ENCODE data around the gene APOL3.
A peak's percentile ranks its signal among the peaks of the same experiment; 100 is the strongest.

The APOL3 gene

GRCh38 chr22:36184433-36185025 is 24.0 kb upstream of the APOL3 start:
- H2AFZ ChIP-seq, result no peak overlapping the region
- no peak overlapping the region for H3K4me3 ChIP-seq (ENCODE audit: low read depth, low read length)
- no peak for TF ChIP-seq CTCF (IDR thresholded peaks at IDR 0.05)
- no peaks in the 10 kb centered on the region for H3K79me2 ChIP-seq
- no peak overlapping the region for H3K4me2 ChIP-seq (ENCODE audit: low read length)
- H3K27me3 ChIP-seq (ENCODE audit: control insufficient read depth, insufficient read depth, low read length), result no peaks in the 10 kb centered on the region
- H3K4me1 ChIP-seq, result peaks cover 5% of the 10 kb centered on the region
- H3K27ac ChIP-seq, result no peak overlapping the region
- no peaks in the 10 kb centered on the region for H3K9me3 ChIP-seq (ENCODE audit: control insufficient read depth, low read length)
- no peak overlapping the region for H3K9ac ChIP-seq
- no peaks in the 10 kb centered on the region for H3K36me3 ChIP-seq (ENCODE audit: control insufficient read depth, insufficient read depth, low read length)

- TF ChIP-seq CTCF (IDR thresholded peaks at IDR 0.05), result no peak
- Histone ChIP-seq H2AFZ (no peak overlapping the region), H3K79me2 (no peaks in the 10 kb centered on the region), H3K36me3 (ENCODE audit: control insufficient read depth, insufficient read depth, low read length) (no peaks in the 10 kb centered on the region), H3K27ac (no peak overlapping the region), H3K4me1 (peaks cover 5% of the 10 kb centered on the region), H3K27me3 (ENCODE audit: control insufficient read depth, insufficient read depth, low read length) (no peaks in the 10 kb centered on the region), H3K9me3 (ENCODE audit: control insufficient read depth, low read length) (no peaks in the 10 kb centered on the region), H3K4me3 (ENCODE audit: low read depth, low read length) (no peak overlapping the region), H3K4me2 (ENCODE audit: low read length) (no peak overlapping the region), H3K9ac (no peak overlapping the region)
These were observed 22.9 kb upstream of the APOL3 start for GRCh38 chr22:36183446-36183845.

- Histone ChIP-seq H3K36me3 (ENCODE audit: control insufficient read depth, insufficient read depth, low read length) (no peaks in the 10 kb centered on the region), H3K79me2 (no peaks in the 10 kb centered on the region), H2AFZ (no peak overlapping the region), H3K4me2 (ENCODE audit: low read length) (no peak overlapping the region), H3K9ac (no peak overlapping the region), H3K27me3 (ENCODE audit: control insufficient read depth, insufficient read depth, low read length) (no peaks in the 10 kb centered on the region), H3K4me3 (ENCODE audit: low read depth, low read length) (no peak overlapping the region), H3K4me1 (peaks cover 5% of the 10 kb centered on the region), H3K27ac (no peak overlapping the region), H3K9me3 (ENCODE audit: control insufficient read depth, low read length) (no peaks in the 10 kb centered on the region)
- no peak for TF ChIP-seq CTCF (IDR thresholded peaks at IDR 0.05)
These were observed 22.3 kb upstream of the APOL3 start for GRCh38 chr22:36182857-36183256.

- Histone ChIP-seq H3K36me3 (ENCODE audit: control insufficient read depth, insufficient read depth, low read length) (no peaks in the 10 kb centered on the region), H3K27ac (no peak overlapping the region), H3K9ac (no peak overlapping the region), H3K27me3 (ENCODE audit: control insufficient read depth, insufficient read depth, low read length) (no peaks in the 10 kb centered on the region), H2AFZ (peak overlapping the region; percentile 58), H3K4me2 (ENCODE audit: low read length) (peak overlapping the region; percentile 27), H3K4me3 (ENCODE audit: low read depth, low read length) (no peak overlapping the region), H3K9me3 (ENCODE audit: control insufficient read depth, low read length) (no peaks in the 10 kb centered on the region), H3K4me1 (peaks cover 5% of the 10 kb centered on the region), H3K79me2 (no peaks in the 10 kb centered on the region)
- no peak for TF ChIP-seq CTCF (IDR thresholded peaks at IDR 0.05)
These were observed 21.5 kb upstream of the APOL3 start for GRCh38 chr22:36182056-36182455.

- no peak overlapping the region for H3K27ac ChIP-seq
- no peaks in the 10 kb centered on the region for H3K27me3 ChIP-seq (ENCODE audit: control insufficient read depth, insufficient read depth, low read length)
- no peak overlapping the region for H3K4me2 ChIP-seq (ENCODE audit: low read length)
- peaks cover 2% of the 10 kb centered on the region for H3K4me1 ChIP-seq
- no peak overlapping the region for H3K4me3 ChIP-seq (ENCODE audit: low read depth, low read length)
- no peak overlapping the region for H2AFZ ChIP-seq
- no peak for TF ChIP-seq CTCF (IDR thresholded peaks at IDR 0.05)
- H3K36me3 ChIP-seq (ENCODE audit: control insufficient read depth, insufficient read depth, low read length), result no peaks in the 10 kb centered on the region
- H3K9ac ChIP-seq, result no peak overlapping the region
- no peaks in the 10 kb centered on the region for H3K79me2 ChIP-seq
- H3K9me3 ChIP-seq (ENCODE audit: control insufficient read depth, low read length), result no peaks in the 10 kb centered on the region
These were observed 20.4 kb upstream of the APOL3 start for GRCh38 chr22:36180928-36181327.
